HepG2 (cell line): Measurements from ENCODE around the gene SIGLEC7. TPM values are rescaled to one million over a fixed set of nuclear protein-coding genes. Genes with fewer than 3 reads are reported as not detected.

ENCODE experiments used
- ATAC-seq: fragments of 200-7000 bp; cut with Tn5 transposase; 3 replicates; pipeline ENCODE4 v1.9.1; 2020; ENCODE audit warnings: mild to moderate bottlenecking, moderate library complexity
- BruUV-seq: library from RNA; stranded (reverse); fragments of 400-500 nt; replicated peaks from 2 replicates; lab custom pipeline; 2021; lab: Mats Ljungman, UMichigan
- CTCF ChIA-PET: fragments of 300-600 bp; formaldehyde crosslinking; extraction: SDS; loops from one replicate; lab custom pipeline; 2021; ENCODE audit warnings: low total read pairs, inconsistent platforms, low intra/inter-chr PET ratio; lab: Yijun Ruan, JAX
- POLR2A ChIA-PET: fragments of 350-600 bp; sonication (Branson Sonifier 250); formaldehyde crosslinking; loops from one replicate; lab custom pipeline; 2020; ENCODE audit warnings: antibody characterized with exemption, inconsistent platforms; lab: Yijun Ruan, JAX
- DNase-seq: peaks from one replicate; pipeline ENCODE4 v3.0.0-alpha.2; 2015; ENCODE audit warnings: low spot score
- FAIRE-seq: peaks from 3 replicates; lab custom pipeline; 2011; peaks lifted over from hg19 to GRCh38; lab: Jason Lieb, UNC
- H2AFZ ChIP-seq: one replicate; pipeline ENCODE4 v1.6.1; 2011; ENCODE audit warnings: low read length, inconsistent platforms
- H3K27ac ChIP-seq: fragments of 300-600 bp; 3 replicates; pipeline ENCODE4 v1.8.0; 2011; ENCODE audit warnings: mixed run types, mild to moderate bottlenecking, mixed read lengths, low read length, inconsistent platforms; ENCODE audit not compliant: insufficient read depth; ENCODE audit errors: extremely low read length
- H3K27me3 ChIP-seq, 2 experiments: fragments of 200-600 bp in 1 of 2; 2 replicates in 1 of 2; 3 replicates in 1 of 2; pipeline versions ENCODE4 v1.6.0 to v1.8.0; 2011; ENCODE audit warnings: low read length in 2 of 2, mild to moderate bottlenecking in 2 of 2, moderate library complexity in 2 of 2, inconsistent platforms in 1 of 2; ENCODE audit not compliant: insufficient read depth in 2 of 2, control insufficient read depth in 1 of 2
- H3K36me3 ChIP-seq, 2 experiments: fragments of 200-600 bp in 1 of 2; replicated peaks in 1 of 2; 2 replicates in 1 of 2; 3 replicates in 1 of 2; pipeline versions ENCODE4 v1.5.1 to v1.8.0; 2011; ENCODE audit warnings: low read length in 2 of 2, inconsistent platforms in 1 of 2; ENCODE audit not compliant: insufficient read depth in 2 of 2, control insufficient read depth in 1 of 2
- H3K4me1 ChIP-seq: 2 replicates; pipeline ENCODE4 v1.5.1; 2012; ENCODE audit warnings: low read length, inconsistent platforms; ENCODE audit not compliant: insufficient read depth
- H3K4me2 ChIP-seq: 2 replicates; pipeline ENCODE4 v1.6.0; 2011; ENCODE audit warnings: low read depth, low read length, inconsistent platforms
- H3K4me3 ChIP-seq, 3 experiments: fragments of 200-600 bp in 1 of 3; sonication (generic), shearing (Covaris generic) in 1 of 3; replicated peaks in 1 of 3; 2 replicates each; pipeline ENCODE4 v1.5.1; 2011 to 2016; ENCODE audit warnings: low read length in 3 of 3, inconsistent platforms in 2 of 3, low read depth in 2 of 3, mild to moderate bottlenecking in 2 of 3, control low read depth in 1 of 3, mixed read lengths in 1 of 3; ENCODE audit not compliant: insufficient read depth in 1 of 3
- H3K79me2 ChIP-seq: one replicate; pipeline ENCODE4 v1.6.1; 2011; ENCODE audit warnings: low read length, inconsistent platforms; ENCODE audit not compliant: insufficient read depth
- H3K9ac ChIP-seq: 2 replicates; pipeline ENCODE4 v1.6.0; 2011; ENCODE audit warnings: mild to moderate bottlenecking, low read depth, low read length, inconsistent platforms; ENCODE audit not compliant: insufficient read depth
- H3K9me3 ChIP-seq: 2 replicates; pipeline ENCODE4 v1.5.1; 2012; ENCODE audit warnings: mild to moderate bottlenecking, low read length
- H4K20me1 ChIP-seq: 2 replicates; pipeline ENCODE4 v1.6.0; 2011; ENCODE audit warnings: inconsistent platforms, mild to moderate bottlenecking, low read length, moderate library complexity; ENCODE audit not compliant: insufficient read depth
- CBX2 ChIP-seq, 2 experiments: fragments of 200-600 bp in 1 of 2; sonication (generic); formaldehyde crosslinking in 1 of 2; IDR thresholded peaks; 2 replicates each; pipeline versions ENCODE4 v1.7.0 to v1.8.1; 2018 to 2022; ENCODE audit warnings: low read depth in 2 of 2, low read length in 1 of 2, mild to moderate bottlenecking in 1 of 2, missing genetic modification reagents in 1 of 2
- FOXA3 ChIP-seq: IDR thresholded peaks from 2 replicates; pipeline ENCODE4 v1.6.1; 2016; ENCODE audit warnings: missing genetic modification reagents, missing compliant biosample characterization
- GMEB2 ChIP-seq: IDR thresholded peaks from 2 replicates; pipeline ENCODE4 v1.6.1; 2016; ENCODE audit warnings: missing biosample characterization, missing genetic modification reagents, low read depth
- MXD3 ChIP-seq: IDR thresholded peaks from 2 replicates; pipeline ENCODE4 v1.6.1; 2016; ENCODE audit warnings: mild to moderate bottlenecking, missing biosample characterization, missing genetic modification reagents
- MXD4 ChIP-seq: IDR thresholded peaks from 2 replicates; pipeline ENCODE4 v1.6.1; 2016; ENCODE audit warnings: mild to moderate bottlenecking, missing biosample characterization, missing genetic modification reagents
- PHF20 ChIP-seq: sonication (generic); formaldehyde crosslinking; IDR thresholded peaks from 2 replicates; pipeline ENCODE4 v1.5.0; 2020; ENCODE audit warnings: mild to moderate bottlenecking, missing genetic modification reagents
- ZNF414 ChIP-seq: sonication (generic); formaldehyde crosslinking; IDR thresholded peaks from 2 replicates; pipeline ENCODE4 v1.5.0; 2020; ENCODE audit warnings: missing genetic modification reagents
- ZSCAN12 ChIP-seq: sonication (generic); formaldehyde crosslinking; IDR thresholded peaks from 2 replicates; pipeline ENCODE4 v1.9.0; 2021; ENCODE audit warnings: mild to moderate bottlenecking, missing genetic modification reagents
- WGBS: methylation state at CpG from one replicate; pipeline ENCODE4 v1.1.6; 2017; ENCODE audit warnings: low lambda C conversion rate; 5-methylcytosine and 5-hydroxymethylcytosine counted together
- in situ Hi-C: cut with HindIII; loops from 2 replicates; pipeline ENCODE4 v1.10.0; 2017; ENCODE audit warnings: low pct_unique_long_range_greater_than_20kb; ENCODE audit not compliant: extremely low pct_ligation_motif_present
- intact Hi-C: fragments of 100-400 bp; cut with micrococcal nuclease; formaldehyde crosslinking; loops from one replicate; pipeline ENCODE4 v1.10.0; 2022; ENCODE audit not compliant: unreplicated experiment
- polyA plus RNA-seq, 8 experiments: library from polyadenylated mRNA; depleted of rRNA in 3 of 8; stranded (reverse) in 7 of 8; unstranded in 1 of 8; fragments of >200 nt; fragmentation: Illumina TruSeq in 4 of 8; extraction: Trizol in 4 of 8; gene quantifications; 2 replicates each; pipeline versions ENCODE4 v1.2.1 to v1.2.3, GENCODE V29; 2011 to 2016; ENCODE audit warnings: low read depth in 4 of 8, missing spikeins in 1 of 8, mixed read lengths in 1 of 8; ENCODE audit not compliant: insufficient read depth in 1 of 8
- total RNA-seq, 5 experiments: library from RNA; depleted of rRNA; stranded (reverse); fragments of >200 nt; fragmentation: Illumina TruSeq; extraction: Trizol; gene quantifications; 2 replicates each; pipeline ENCODE4 v1.2.3, GENCODE V29; 2016; ENCODE audit warnings: low read depth in 1 of 5

SIGLEC7 gene
- total and polyA plus RNA-seq, 2 of the 13 experiments (the other 11 are each of a cell fraction or from before 2014, with no cell fraction given), result not detected

- Histone ChIP-seq H3K4me1 (peaks cover 17% of the 10 kb centered on the region), H2AFZ (no peak overlapping the region), H3K36me3 (peaks cover 0 to 4% of the 10 kb centered on the region in 2 experiments; a peak in 1 of 5 replicates), H3K9ac (no peak overlapping the region), H3K79me2 (no peaks in the 10 kb centered on the region), H3K9me3 (no peaks in the 10 kb centered on the region), H3K4me3 (0 out of 6 replicates have a peak overlapping the region, but pooled peaks of 1 of the 3 experiments have one; percentile 13), H3K4me2 (0 out of 2 replicates have a peak overlapping the region, but pooled peaks have one; percentile 12), H3K27ac (no peak overlapping the region), H3K27me3 (peaks cover 0 to 1% of the 10 kb centered on the region in 2 experiments; a peak in 2 of 5 replicates), H4K20me1 (no peaks in the 10 kb centered on the region)
- CTCF ChIA-PET, result interaction anchor here (2.1 kb wide), 1 partner anchor 72 kb away, joined by 10 read pairs; no protein-coding TSS in a partner anchor
- whole genome bisulfite sequencing, result 3% methylated on average over 4 of the region's 8 CpGs
- peak; percentile 11 for DNase-seq
- no peak for FAIRE-seq
- in situ Hi-C loops, result loop anchor here (5.0 to 25.0 kb wide), 2 partner anchors 76 to 156 kb away; partner anchors contain the start of gene KLK10
- peak; percentile 21; the same call in 1 of the 3 replicates for ATAC-seq
- TF ChIP-seq ZNF414 (CRISPR knock-in tag), result no peak
- peak; percentile 15; the same call in 1 of the 2 replicates for TF ChIP-seq FOXA3 (CRISPR knock-in tag)
- no TSS peak for BruUV-seq
- POLR2A ChIA-PET, result no interaction called here
- intact Hi-C loops, result no loop called here
Observed at GRCh38 chr19:51093101-51093500, 49.0 kb upstream of the SIGLEC7 start.

- H4K20me1 ChIP-seq, result no peaks in the 10 kb centered on the region
- in situ Hi-C loops, result loop anchor here (5.0 to 25.0 kb wide), 2 partner anchors 76 to 156 kb away; partner anchors contain the start of gene KLK10
- H3K4me3 ChIP-seq, result peak overlapping the region in 1 of 3 experiments; percentile 13; a peak in 1 of 6 replicates
- CTCF ChIA-PET, result interaction anchor here (0.9 to 2.1 kb wide), 2 partner anchors 73 to 76 kb away, joined by 3 to 10 read pairs; no protein-coding TSS in a partner anchor
- H3K4me1 ChIP-seq, result peaks cover 17% of the 10 kb centered on the region
- 63% methylated on average over 22 of the region's 22 CpGs for WGBS
- no peak overlapping the region for H3K9ac ChIP-seq
- peak overlapping the region; percentile 23; the same call in 1 of the 2 replicates for H3K4me2 ChIP-seq
- FAIRE-seq, result no peak
- TF ChIP-seq ZSCAN12 (CRISPR knock-in tag) (no peak), CBX2 (IDR thresholded peaks at IDR 0.05; ENCODE audit: low read depth, low read length) (no peak), CBX2 (CRISPR knock-in tag; IDR thresholded peaks at IDR 0.05; ENCODE audit: low read depth) (no peak), GMEB2 (CRISPR knock-in tag) (no peak), MXD3 (CRISPR knock-in tag) (no peak), MXD4 (CRISPR knock-in tag) (no peak), PHF20 (CRISPR knock-in tag) (no peak)
- TF ChIP-seq, all 625 proteins: peak for 0
- Histone ChIP-seq H3K9me3 (no peaks in the 10 kb centered on the region), H3K27me3 (peaks cover 0 to 1% of the 10 kb centered on the region in 2 experiments; a peak in 2 of 5 replicates), H3K36me3 (peaks cover 0 to 4% of the 10 kb centered on the region in 2 experiments; a peak in 1 of 5 replicates), H3K79me2 (no peaks in the 10 kb centered on the region), H3K27ac (no peak overlapping the region), H2AFZ (no peak overlapping the region)
- BruUV-seq, result no TSS peak
- DNase-seq, result no peak
- intact Hi-C loops, result loop anchor here (1.0 kb wide), 1 partner anchor 72 kb away; no protein-coding TSS in a partner anchor
- ATAC-seq, result peak; percentile 16; the same call in 1 of the 3 replicates
- POLR2A ChIA-PET, result no interaction called here
Observed at GRCh38 chr19:51093510-51094345, 48.4 kb upstream of the SIGLEC7 start.
